ENCODE measurements around the gene CTNS.

CTNS gene

GRCh38 chr17:3656755-3657587 is 20.4 kb downstream of the CTNS start:
- Histone ChIP-seq H3K27ac (ENCODE audit: extremely low read depth, low read depth, low read length) (no peak overlapping the region), H3K4me3 (ENCODE audit: low read depth, low read length) (no peak overlapping the region), H3K9me3 (ENCODE audit: control insufficient read depth, insufficient read depth, low read depth, low read length) (no peaks in the 10 kb centered on the region), H3K36me3 (ENCODE audit: control insufficient read depth in 2 of 2, insufficient read depth in 1 of 2, low read length in 2 of 2) (peaks cover 0 to 30% of the 10 kb centered on the region in 2 experiments; a peak in 1 of 3 replicates), H3K4me1 (ENCODE audit: control insufficient read depth, insufficient read depth, low read length) (no peaks in the 10 kb centered on the region)
- CTCF ChIA-PET, result interaction anchor here (3.0 kb wide), 1 partner anchor 10 kb away, joined by 8 read pairs; no protein-coding TSS in a partner anchor
- POLR2A ChIA-PET, result interaction anchor here (3.8 to 5.4 kb wide), 2 partner anchors 11 to 21 kb away, joined by 23 to 26 read pairs; partner anchors contain the start of genes CTNS, SHPK and TAX1BP3
- peak; percentile 23; the same call in 1 of the 2 replicates for TF ChIP-seq GLIS2 (tag by site-specific recombination; IDR thresholded peaks at IDR 0.05)
- TF ChIP-seq ZNF549 (tag by site-specific recombination; IDR thresholded peaks at IDR 0.05), result no peak

GRCh38 chr17:3657588-3657869 is 21.0 kb downstream of the CTNS start:
- ChIA-PET CTCF (interaction anchor here (0.9 to 3.0 kb wide), 2 partner anchors 10 to 25 kb away, joined by 3 to 8 read pairs; no protein-coding TSS in a partner anchor), POLR2A (interaction anchor here (3.8 to 5.4 kb wide), 2 partner anchors 10 to 22 kb away, joined by 23 to 26 read pairs; partner anchors contain the start of genes CTNS, SHPK and TAX1BP3)
- no peak overlapping the region for H3K27ac ChIP-seq (ENCODE audit: extremely low read depth, low read depth, low read length)

DNA sequence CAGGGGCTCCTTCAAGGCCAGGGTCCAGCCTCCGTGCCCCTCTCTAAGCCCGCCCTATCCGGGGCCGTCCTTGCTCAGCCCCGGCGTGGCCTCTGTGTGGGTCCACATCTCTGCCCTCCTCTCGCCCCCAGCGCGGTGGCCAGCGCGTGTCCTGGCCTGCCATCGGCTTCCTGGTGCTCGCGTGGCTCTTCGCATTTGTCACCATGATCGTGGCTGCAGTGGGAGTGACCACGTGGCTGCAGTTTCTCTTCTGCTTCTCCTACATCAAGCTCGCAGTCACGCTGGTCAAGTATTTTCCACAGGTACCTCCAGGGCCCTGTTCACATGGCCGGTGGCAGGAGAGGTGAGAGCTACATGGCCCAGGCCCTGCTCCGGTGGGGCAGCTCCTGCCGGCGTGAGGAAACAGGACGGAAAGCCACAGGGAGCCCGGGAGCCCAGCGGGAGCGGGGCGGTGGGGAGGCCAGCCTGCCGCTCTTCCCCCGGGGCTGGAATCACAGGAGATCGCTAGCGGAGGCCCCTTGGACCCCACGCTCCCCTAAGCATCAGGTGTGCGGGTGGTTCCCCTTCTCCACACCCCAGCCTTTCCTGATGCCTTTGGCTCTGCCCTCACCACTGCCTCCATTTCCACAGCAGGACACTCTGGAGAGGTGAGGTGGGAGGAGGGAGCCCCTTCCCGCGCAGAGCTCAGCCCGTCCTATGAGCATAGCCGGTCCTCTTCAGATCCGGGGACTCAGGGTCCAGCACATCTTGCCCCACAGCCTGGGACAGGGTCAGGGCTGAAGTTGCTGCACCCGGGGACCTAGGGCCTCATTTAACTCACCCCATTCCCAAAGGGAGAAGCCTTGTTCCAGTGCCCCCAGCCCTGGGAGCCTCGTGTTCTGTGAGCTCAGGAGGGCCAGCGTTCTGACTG is 21.6 kb downstream of the CTNS start:
- ChIA-PET CTCF (interaction anchor here (0.6 to 3.0 kb wide), 4 partner anchors 11 to 57 kb away, joined by 3 to 8 read pairs (median 3); no protein-coding TSS in a partner anchor), POLR2A (interaction anchor here (3.8 to 5.4 kb wide), 2 partner anchors 9 to 22 kb away, joined by 23 to 26 read pairs; partner anchors contain the start of genes CTNS, SHPK and TAX1BP3)
- TF ChIP-seq ZIC2 (tag by site-specific recombination; IDR thresholded peaks at IDR 0.05) (peak; percentile 72), SP2 (tag by site-specific recombination; IDR thresholded peaks at IDR 0.05) (peak; percentile 33), ZNF184 (tag by site-specific recombination; IDR thresholded peaks at IDR 0.05) (no peak), ZEB2 (tag by site-specific recombination; IDR thresholded peaks at IDR 0.05) (no peak), ZBTB6 (tag by site-specific recombination; IDR thresholded peaks at IDR 0.05) (no peak)
- TF ChIP-seq, protein P1, sequence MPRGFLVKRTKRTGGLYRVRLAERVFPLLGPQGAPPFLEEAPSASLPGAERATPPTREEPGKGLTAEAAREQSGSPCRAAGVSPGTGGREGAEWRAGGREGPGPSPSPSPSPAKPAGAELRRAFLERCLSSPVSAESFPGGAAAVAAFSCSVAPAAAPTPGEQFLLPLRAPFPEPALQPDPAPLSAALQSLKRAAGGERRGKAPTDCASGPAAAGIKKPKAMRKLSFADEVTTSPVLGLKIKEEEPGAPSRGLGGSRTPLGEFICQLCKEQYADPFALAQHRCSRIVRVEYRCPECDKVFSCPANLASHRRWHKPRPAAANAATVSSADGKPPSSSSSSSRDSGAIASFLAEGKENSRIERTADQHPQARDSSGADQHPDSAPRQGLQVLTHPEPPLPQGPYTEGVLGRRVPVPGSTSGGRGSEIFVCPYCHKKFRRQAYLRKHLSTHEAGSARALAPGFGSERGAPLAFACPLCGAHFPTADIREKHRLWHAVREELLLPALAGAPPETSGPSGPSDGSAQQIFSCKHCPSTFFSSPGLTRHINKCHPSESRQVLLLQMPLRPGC (tag by site-specific recombination; IDR thresholded peaks at IDR 0.05), result no peak
- Histone ChIP-seq H3K9me3 (ENCODE audit: control insufficient read depth, insufficient read depth, low read depth, low read length) (no peaks in the 10 kb centered on the region), H3K36me3 (ENCODE audit: control insufficient read depth in 2 of 2, insufficient read depth in 1 of 2, low read length in 2 of 2) (peaks cover 0 to 37% of the 10 kb centered on the region in 2 experiments; a peak in 1 of 3 replicates), H3K27ac (ENCODE audit: extremely low read depth, low read depth, low read length) (no peak overlapping the region), H3K4me3 (ENCODE audit: low read depth, low read length) (no peak overlapping the region), H3K4me1 (ENCODE audit: control insufficient read depth, insufficient read depth, low read length) (no peaks in the 10 kb centered on the region)

More at GRCh38 chr17:3657588-3657869, 21.0 kb downstream of the CTNS start:
- no peak overlapping the region for H3K4me3 ChIP-seq (ENCODE audit: low read depth, low read length)
- H3K4me1 ChIP-seq (ENCODE audit: control insufficient read depth, insufficient read depth, low read length), result no peaks in the 10 kb centered on the region
- TF ChIP-seq HIC1 (tag by site-specific recombination; IDR thresholded peaks at IDR 0.05) (no peak), ZNF626 (tag by site-specific recombination; IDR thresholded peaks at IDR 0.05) (no peak), ZBTB6 (tag by site-specific recombination; IDR thresholded peaks at IDR 0.05) (no peak), ZFP3 (tag by site-specific recombination; IDR thresholded peaks at IDR 0.05; ENCODE audit: low read depth) (no peak), ZNF239 (tag by site-specific recombination; IDR thresholded peaks at IDR 0.05) (no peak)
- peaks cover 0 to 33% of the 10 kb centered on the region in 2 experiments; a peak in 1 of 3 replicates for H3K36me3 ChIP-seq (ENCODE audit: control insufficient read depth in 2 of 2, insufficient read depth in 1 of 2, low read length in 2 of 2)
- H3K9me3 ChIP-seq (ENCODE audit: control insufficient read depth, insufficient read depth, low read depth, low read length), result no peaks in the 10 kb centered on the region

Measured in HEK293 (cell line).